ENCODE measurements around the gene DEFB112.

GRCh38 chr6:50071921-50072320 lies 22.2 kb upstream of the DEFB112 start:
- TF ChIP-seq POLR2A (IDR thresholded peaks at IDR 0.05; ENCODE audit: low read depth, low read length), result no peak
- TF ChIP-seq RAD21 (IDR thresholded peaks at IDR 0.05; ENCODE audit: insufficient read depth, low read depth, low read length), result no peak
- TF ChIP-seq EZH2 (IDR thresholded peaks at IDR 0.05; ENCODE audit: borderline replicate concordance, control insufficient read depth, low read depth, low read length), result no peak
- TF ChIP-seq TAF1 (IDR thresholded peaks at IDR 0.05; ENCODE audit: borderline replicate concordance, low read depth, low read length), result no peak
- no peak for TF ChIP-seq CTCF (IDR thresholded peaks at IDR 0.05 in 2 of 3, conservative IDR thresholded peaks at IDR 0.05 in 1 of 3; ENCODE audit: control insufficient read depth in 2 of 3, extremely low read depth in 1 of 3, insufficient read depth in 1 of 3, low read depth in 3 of 3, low read length in 3 of 3)
- TF ChIP-seq TCF12 (IDR thresholded peaks at IDR 0.05; ENCODE audit: low read depth, low read length), result no peak
- no peak for TF ChIP-seq RELA (IDR thresholded peaks at IDR 0.05; ENCODE audit: borderline replicate concordance, partially characterized antibody)
- no peak for TF ChIP-seq NFYB (IDR thresholded peaks at IDR 0.05; ENCODE audit: insufficient read depth, low read depth, low read length)
